HepG2 (cell line): ENCODE results near the gene TWNK. TPM values are rescaled to one million over a fixed set of nuclear protein-coding genes. Genes with fewer than 3 reads are reported as not detected.

ENCODE experiments used
- BCL3 ChIP-seq: sonication (generic); formaldehyde crosslinking; IDR thresholded peaks from 2 replicates; pipeline ENCODE4 v1.5.1; 2020; ENCODE audit warnings: mild to moderate bottlenecking, missing genetic modification reagents, moderate library complexity
- HIVEP1 ChIP-seq: sonication (generic); formaldehyde crosslinking; IDR thresholded peaks from 2 replicates; pipeline ENCODE4 v1.4.0; 2020; ENCODE audit warnings: mild to moderate bottlenecking, missing genetic modification reagents
- SP2 ChIP-seq: sonication (generic); formaldehyde crosslinking; IDR thresholded peaks from 2 replicates; pipeline ENCODE4 v1.5.1; 2020; ENCODE audit warnings: mild to moderate bottlenecking, missing genetic modification reagents
- ZBTB37 ChIP-seq: sonication (generic); formaldehyde crosslinking; IDR thresholded peaks from 2 replicates; pipeline ENCODE4 v1.4.0; 2020; ENCODE audit warnings: mild to moderate bottlenecking, missing genetic modification reagents
- ZNF17 ChIP-seq: sonication (generic); formaldehyde crosslinking; IDR thresholded peaks from 2 replicates; pipeline ENCODE4 v1.5.0; 2020; ENCODE audit warnings: mild to moderate bottlenecking, missing genetic modification reagents
- ZNF205 ChIP-seq: IDR thresholded peaks from 2 replicates; pipeline ENCODE4 v1.6.1; 2018; ENCODE audit warnings: missing biosample characterization, missing genetic modification reagents
- ZNF780A ChIP-seq: sonication (generic); formaldehyde crosslinking; IDR thresholded peaks from 2 replicates; pipeline ENCODE4 v1.8.0; 2022; ENCODE audit warnings: mild to moderate bottlenecking, missing genetic modification reagents, moderate library complexity
- polyA plus RNA-seq, 8 experiments: library from polyadenylated mRNA; depleted of rRNA in 3 of 8; stranded (reverse) in 7 of 8; unstranded in 1 of 8; fragments of >200 nt; fragmentation: Illumina TruSeq in 4 of 8; extraction: Trizol in 4 of 8; gene quantifications; 2 replicates each; pipeline versions ENCODE4 v1.2.1 to v1.2.3, GENCODE V29; 2011 to 2016; ENCODE audit warnings: low read depth in 4 of 8, missing spikeins in 1 of 8, mixed read lengths in 1 of 8; ENCODE audit not compliant: insufficient read depth in 1 of 8
- total RNA-seq, 5 experiments: library from RNA; depleted of rRNA; stranded (reverse); fragments of >200 nt; fragmentation: Illumina TruSeq; extraction: Trizol; gene quantifications; 2 replicates each; pipeline ENCODE4 v1.2.3, GENCODE V29; 2016; ENCODE audit warnings: low read depth in 1 of 5
- TF ChIP-seq, protein P1 (sequence below), 2 experiments: sonication (generic) in 1 of 2; formaldehyde crosslinking in 1 of 2; IDR thresholded peaks; 2 replicates each; pipeline versions ENCODE4 v1.4.0 to v1.6.1; 2016 to 2020; ENCODE audit warnings: borderline replicate concordance in 1 of 2, low read depth in 1 of 2, mild to moderate bottlenecking in 1 of 2, missing genetic modification reagents in 1 of 2
- TF ChIP-seq, protein P2 (sequence below): sonication (generic); formaldehyde crosslinking; IDR thresholded peaks from 2 replicates; pipeline ENCODE4 v1.4.0; 2020; ENCODE audit warnings: mild to moderate bottlenecking, missing genetic modification reagents
- TF ChIP-seq, protein P3 (sequence below): sonication (generic); formaldehyde crosslinking; IDR thresholded peaks from 2 replicates; pipeline ENCODE4 v1.4.0; 2020; ENCODE audit warnings: missing genetic modification reagents
- TF ChIP-seq, protein P4 (sequence below): fragments of 450-650 bp; IDR thresholded peaks from 2 replicates; pipeline ENCODE4 v1.6.1; 2016

TWNK gene
- total and polyA plus RNA-seq, 2 of the 13 experiments (the other 11 are each of a cell fraction or from before 2014, with no cell fraction given), result 10.7 to 16.5 TPM

DNA sequence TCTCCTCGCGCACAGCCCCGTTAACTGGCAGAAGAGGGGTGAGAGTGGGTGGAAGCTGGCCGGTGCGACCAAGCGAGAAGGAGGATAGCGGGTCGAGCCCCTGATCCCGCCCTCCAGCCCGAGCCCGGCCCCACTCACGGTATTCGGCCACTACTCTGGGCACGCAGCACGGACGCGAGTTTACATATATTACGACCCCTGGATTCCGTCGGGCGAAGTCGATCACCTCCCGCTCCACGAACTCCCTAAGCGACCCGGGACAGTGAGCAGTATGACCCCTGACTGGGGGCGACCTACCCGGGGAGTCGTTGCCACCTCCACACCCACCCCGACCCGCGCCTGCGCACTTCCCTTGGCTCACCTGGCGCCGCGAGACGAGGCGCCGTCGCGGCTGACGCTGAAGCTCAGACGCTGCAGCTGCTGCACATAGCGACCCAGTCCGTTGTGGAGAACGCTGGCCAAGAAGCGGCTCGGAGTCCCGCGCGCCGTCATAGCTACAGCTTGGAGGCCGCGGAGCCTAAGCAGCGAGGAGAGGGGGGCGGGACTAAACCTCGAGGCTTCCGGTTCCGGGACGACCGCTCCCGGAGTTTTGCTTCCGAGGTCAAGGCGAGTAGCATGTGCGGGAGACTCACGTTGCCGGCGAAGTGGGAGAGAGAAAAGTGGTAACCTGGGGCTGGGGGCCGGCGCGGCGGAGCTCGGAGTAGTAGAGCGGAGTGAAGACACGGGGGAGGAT lies at the start of gene TWNK, which contains the start of gene MRPL43 (continued):
- TF ChIP-seq, protein P1, sequence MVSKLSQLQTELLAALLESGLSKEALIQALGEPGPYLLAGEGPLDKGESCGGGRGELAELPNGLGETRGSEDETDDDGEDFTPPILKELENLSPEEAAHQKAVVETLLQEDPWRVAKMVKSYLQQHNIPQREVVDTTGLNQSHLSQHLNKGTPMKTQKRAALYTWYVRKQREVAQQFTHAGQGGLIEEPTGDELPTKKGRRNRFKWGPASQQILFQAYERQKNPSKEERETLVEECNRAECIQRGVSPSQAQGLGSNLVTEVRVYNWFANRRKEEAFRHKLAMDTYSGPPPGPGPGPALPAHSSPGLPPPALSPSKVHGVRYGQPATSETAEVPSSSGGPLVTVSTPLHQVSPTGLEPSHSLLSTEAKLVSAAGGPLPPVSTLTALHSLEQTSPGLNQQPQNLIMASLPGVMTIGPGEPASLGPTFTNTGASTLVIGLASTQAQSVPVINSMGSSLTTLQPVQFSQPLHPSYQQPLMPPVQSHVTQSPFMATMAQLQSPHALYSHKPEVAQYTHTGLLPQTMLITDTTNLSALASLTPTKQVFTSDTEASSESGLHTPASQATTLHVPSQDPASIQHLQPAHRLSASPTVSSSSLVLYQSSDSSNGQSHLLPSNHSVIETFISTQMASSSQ (IDR thresholded peaks at IDR 0.05; ENCODE audit: low read depth), result no peak
- TF ChIP-seq, protein P1 (CRISPR knock-in tag; IDR thresholded peaks at IDR 0.05; ENCODE audit: borderline replicate concordance), result peak; percentile 71; the same call in 1 of the 2 replicates
- no peak; the same call in 1 of the 2 replicates for TF ChIP-seq HIVEP1
- TF ChIP-seq, protein P2, sequence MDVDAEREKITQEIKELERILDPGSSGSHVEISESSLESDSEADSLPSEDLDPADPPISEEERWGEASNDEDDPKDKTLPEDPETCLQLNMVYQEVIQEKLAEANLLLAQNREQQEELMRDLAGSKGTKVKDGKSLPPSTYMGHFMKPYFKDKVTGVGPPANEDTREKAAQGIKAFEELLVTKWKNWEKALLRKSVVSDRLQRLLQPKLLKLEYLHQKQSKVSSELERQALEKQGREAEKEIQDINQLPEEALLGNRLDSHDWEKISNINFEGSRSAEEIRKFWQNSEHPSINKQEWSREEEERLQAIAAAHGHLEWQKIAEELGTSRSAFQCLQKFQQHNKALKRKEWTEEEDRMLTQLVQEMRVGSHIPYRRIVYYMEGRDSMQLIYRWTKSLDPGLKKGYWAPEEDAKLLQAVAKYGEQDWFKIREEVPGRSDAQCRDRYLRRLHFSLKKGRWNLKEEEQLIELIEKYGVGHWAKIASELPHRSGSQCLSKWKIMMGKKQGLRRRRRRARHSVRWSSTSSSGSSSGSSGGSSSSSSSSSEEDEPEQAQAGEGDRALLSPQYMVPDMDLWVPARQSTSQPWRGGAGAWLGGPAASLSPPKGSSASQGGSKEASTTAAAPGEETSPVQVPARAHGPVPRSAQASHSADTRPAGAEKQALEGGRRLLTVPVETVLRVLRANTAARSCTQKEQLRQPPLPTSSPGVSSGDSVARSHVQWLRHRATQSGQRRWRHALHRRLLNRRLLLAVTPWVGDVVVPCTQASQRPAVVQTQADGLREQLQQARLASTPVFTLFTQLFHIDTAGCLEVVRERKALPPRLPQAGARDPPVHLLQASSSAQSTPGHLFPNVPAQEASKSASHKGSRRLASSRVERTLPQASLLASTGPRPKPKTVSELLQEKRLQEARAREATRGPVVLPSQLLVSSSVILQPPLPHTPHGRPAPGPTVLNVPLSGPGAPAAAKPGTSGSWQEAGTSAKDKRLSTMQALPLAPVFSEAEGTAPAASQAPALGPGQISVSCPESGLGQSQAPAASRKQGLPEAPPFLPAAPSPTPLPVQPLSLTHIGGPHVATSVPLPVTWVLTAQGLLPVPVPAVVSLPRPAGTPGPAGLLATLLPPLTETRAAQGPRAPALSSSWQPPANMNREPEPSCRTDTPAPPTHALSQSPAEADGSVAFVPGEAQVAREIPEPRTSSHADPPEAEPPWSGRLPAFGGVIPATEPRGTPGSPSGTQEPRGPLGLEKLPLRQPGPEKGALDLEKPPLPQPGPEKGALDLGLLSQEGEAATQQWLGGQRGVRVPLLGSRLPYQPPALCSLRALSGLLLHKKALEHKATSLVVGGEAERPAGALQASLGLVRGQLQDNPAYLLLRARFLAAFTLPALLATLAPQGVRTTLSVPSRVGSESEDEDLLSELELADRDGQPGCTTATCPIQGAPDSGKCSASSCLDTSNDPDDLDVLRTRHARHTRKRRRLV (CRISPR knock-in tag), result peak; percentile 63; the same call in 1 of the 2 replicates
- peak; percentile 82; the same call in 1 of the 2 replicates for TF ChIP-seq ZNF780A (CRISPR knock-in tag)
- TF ChIP-seq, protein P3, sequence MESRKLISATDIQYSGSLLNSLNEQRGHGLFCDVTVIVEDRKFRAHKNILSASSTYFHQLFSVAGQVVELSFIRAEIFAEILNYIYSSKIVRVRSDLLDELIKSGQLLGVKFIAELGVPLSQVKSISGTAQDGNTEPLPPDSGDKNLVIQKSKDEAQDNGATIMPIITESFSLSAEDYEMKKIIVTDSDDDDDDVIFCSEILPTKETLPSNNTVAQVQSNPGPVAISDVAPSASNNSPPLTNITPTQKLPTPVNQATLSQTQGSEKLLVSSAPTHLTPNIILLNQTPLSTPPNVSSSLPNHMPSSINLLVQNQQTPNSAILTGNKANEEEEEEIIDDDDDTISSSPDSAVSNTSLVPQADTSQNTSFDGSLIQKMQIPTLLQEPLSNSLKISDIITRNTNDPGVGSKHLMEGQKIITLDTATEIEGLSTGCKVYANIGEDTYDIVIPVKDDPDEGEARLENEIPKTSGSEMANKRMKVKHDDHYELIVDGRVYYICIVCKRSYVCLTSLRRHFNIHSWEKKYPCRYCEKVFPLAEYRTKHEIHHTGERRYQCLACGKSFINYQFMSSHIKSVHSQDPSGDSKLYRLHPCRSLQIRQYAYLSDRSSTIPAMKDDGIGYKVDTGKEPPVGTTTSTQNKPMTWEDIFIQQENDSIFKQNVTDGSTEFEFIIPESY (CRISPR knock-in tag), result no peak
- TF ChIP-seq ZNF205 (CRISPR knock-in tag), result no peak
- TF ChIP-seq ZBTB37 (CRISPR knock-in tag), result no peak
- TF ChIP-seq BCL3, result peak; percentile 56
- TF ChIP-seq, protein P4, sequence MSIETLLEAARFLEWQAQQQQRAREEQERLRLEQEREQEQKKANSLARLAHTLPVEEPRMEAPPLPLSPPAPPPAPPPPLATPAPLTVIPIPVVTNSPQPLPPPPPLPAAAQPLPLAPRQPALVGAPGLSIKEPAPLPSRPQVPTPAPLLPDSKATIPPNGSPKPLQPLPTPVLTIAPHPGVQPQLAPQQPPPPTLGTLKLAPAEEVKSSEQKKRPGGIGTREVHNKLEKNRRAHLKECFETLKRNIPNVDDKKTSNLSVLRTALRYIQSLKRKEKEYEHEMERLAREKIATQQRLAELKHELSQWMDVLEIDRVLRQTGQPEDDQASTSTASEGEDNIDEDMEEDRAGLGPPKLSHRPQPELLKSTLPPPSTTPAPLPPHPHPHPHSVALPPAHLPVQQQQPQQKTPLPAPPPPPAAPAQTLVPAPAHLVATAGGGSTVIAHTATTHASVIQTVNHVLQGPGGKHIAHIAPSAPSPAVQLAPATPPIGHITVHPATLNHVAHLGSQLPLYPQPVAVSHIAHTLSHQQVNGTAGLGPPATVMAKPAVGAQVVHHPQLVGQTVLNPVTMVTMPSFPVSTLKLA, result peak; percentile 90
- no peak for TF ChIP-seq ZNF17
- TF ChIP-seq SP2 (CRISPR knock-in tag), result peak; percentile 92
